IMR-90 (cell line): ENCODE results near the gene EFCC1. TPM values are rescaled to one million over a fixed set of nuclear protein-coding genes. Genes with fewer than 3 reads are reported as not detected.
A peak's percentile ranks its signal among the peaks of the same experiment; 100 is the strongest.

Experiments
- ATAC-seq: fragments of 200-7000 bp; cut with Tn5 transposase; 2 replicates; pipeline ENCODE4 v1.9.1; 2020; ENCODE audit warnings: low read depth, mild to moderate bottlenecking, moderate library complexity
- BruUV-seq: library from RNA; stranded (reverse); fragments of 400-500 nt; replicated peaks from 2 replicates; lab custom pipeline; 2021; lab: Mats Ljungman, UMichigan
- CTCF ChIA-PET: fragments of 300-600 bp; formaldehyde crosslinking; extraction: SDS; loops from one replicate; lab custom pipeline; 2021; ENCODE audit warnings: antibody characterized with exemption; lab: Yijun Ruan, JAX
- POLR2A ChIA-PET: fragments of 300-600 bp; sonication (Branson Sonifier 250); formaldehyde crosslinking; loops from one replicate; lab custom pipeline; 2022; ENCODE audit warnings: antibody characterized with exemption; ENCODE audit not compliant: unreplicated experiment; lab: Charles Lee
- DNase-seq: peaks from one replicate; pipeline ENCODE4 v3.0.0; 2013
- H2AFZ ChIP-seq: replicated peaks from 2 replicates; pipeline ENCODE3; 2013; ENCODE audit warnings: low read length, mild to moderate bottlenecking; ENCODE audit not compliant: poor library complexity
- H2AK5ac ChIP-seq: 2 replicates; pipeline ENCODE4 v1.6.1; 2013; ENCODE audit warnings: low read depth, low read length, inconsistent platforms
- H2AK9ac ChIP-seq: replicated peaks from 2 replicates; pipeline ENCODE3; 2013; ENCODE audit warnings: mild to moderate bottlenecking, low read depth, low read length, moderate library complexity; ENCODE audit not compliant: poor library complexity
- H2BK120ac ChIP-seq: 2 replicates; pipeline ENCODE4 v1.6.1; 2013; ENCODE audit warnings: low read depth, low read length, inconsistent platforms
- H2BK15ac ChIP-seq: 3 replicates; pipeline ENCODE4 v1.6.1; 2013; ENCODE audit warnings: low read depth, low read length, inconsistent platforms
- H2BK20ac ChIP-seq: 2 replicates; pipeline ENCODE4 v1.6.1; 2013; ENCODE audit warnings: low read depth, mild to moderate bottlenecking, inconsistent platforms, low read length, moderate library complexity
- H2BK5ac ChIP-seq: 2 replicates; pipeline ENCODE4 v1.6.1; 2013; ENCODE audit warnings: mild to moderate bottlenecking, low read depth, low read length, inconsistent platforms; ENCODE audit not compliant: poor library complexity, severe bottlenecking
- H3K14ac ChIP-seq: replicated peaks from 2 replicates; pipeline ENCODE4 v1.6.1; 2013; ENCODE audit warnings: low read depth, low read length, inconsistent platforms
- H3K18ac ChIP-seq: 2 replicates; pipeline ENCODE4 v1.6.1; 2013; ENCODE audit warnings: low read depth, low read length, control low read depth
- H3K23ac ChIP-seq: 2 replicates; pipeline ENCODE4 v1.6.1; 2013; ENCODE audit warnings: low read depth, low read length, inconsistent platforms
- H3K27ac ChIP-seq: 2 replicates; pipeline ENCODE4 v1.5.1; 2013; ENCODE audit warnings: mild to moderate bottlenecking, control low read depth, low read length; ENCODE audit not compliant: insufficient read depth
- H3K27me3 ChIP-seq: 2 replicates; pipeline ENCODE4 v1.6.1; 2013; ENCODE audit warnings: low read length; ENCODE audit not compliant: control insufficient read depth, insufficient read depth
- H3K36me3 ChIP-seq: 2 replicates; pipeline ENCODE4 v1.6.1; 2013; ENCODE audit warnings: low read length, mixed read lengths; ENCODE audit not compliant: control insufficient read depth, insufficient read depth
- H3K4ac ChIP-seq: 2 replicates; pipeline ENCODE4 v1.6.1; 2013; ENCODE audit warnings: low read depth, low read length, inconsistent platforms
- H3K4me1 ChIP-seq: 2 replicates; pipeline ENCODE4 v1.6.1; 2013; ENCODE audit warnings: low read length, mixed read lengths; ENCODE audit not compliant: control insufficient read depth, insufficient read depth
- H3K4me2 ChIP-seq: 2 replicates; pipeline ENCODE4 v1.6.1; 2013; ENCODE audit warnings: low read depth, mild to moderate bottlenecking, control low read depth, low read length, moderate library complexity
- H3K4me3 ChIP-seq: 2 replicates; pipeline ENCODE4 v1.5.1; 2013; ENCODE audit warnings: low read depth, mild to moderate bottlenecking, control low read depth, low read length, moderate library complexity; ENCODE audit not compliant: insufficient read depth
- H3K56ac ChIP-seq: 2 replicates; pipeline ENCODE4 v1.6.1; 2013; ENCODE audit warnings: low read length, inconsistent platforms; ENCODE audit not compliant: insufficient read depth; ENCODE audit errors: extremely low read depth
- H3K79me1 ChIP-seq, 2 experiments: 2 replicates each; pipeline ENCODE4 v1.6.1; 2013; ENCODE audit warnings: low read length in 2 of 2, inconsistent platforms in 1 of 2, low read depth in 1 of 2
- H3K9ac ChIP-seq: 2 replicates; pipeline ENCODE4 v1.6.1; 2013; ENCODE audit warnings: low read depth, low read length, control low read depth
- H3K9me1 ChIP-seq: 2 replicates; pipeline ENCODE4 v1.6.1; 2013; ENCODE audit warnings: low read length, inconsistent platforms; ENCODE audit not compliant: insufficient read depth
- H3K9me3 ChIP-seq: 2 replicates; pipeline ENCODE4 v1.6.1; 2013; ENCODE audit warnings: low read length; ENCODE audit not compliant: control insufficient read depth, insufficient read depth
- H4K20me1 ChIP-seq: 2 replicates; pipeline ENCODE4 v1.6.1; 2013; ENCODE audit warnings: low read length, inconsistent platforms; ENCODE audit not compliant: insufficient read depth
- H4K5ac ChIP-seq: 2 replicates; pipeline ENCODE4 v1.6.1; 2013; ENCODE audit warnings: mild to moderate bottlenecking, low read depth, low read length, control low read depth
- H4K8ac ChIP-seq, 2 experiments: 2 replicates each; pipeline ENCODE4 v1.6.1; 2013; ENCODE audit warnings: low read depth in 2 of 2, low read length in 2 of 2, control low read depth in 1 of 2, inconsistent platforms in 1 of 2
- H4K91ac ChIP-seq: 2 replicates; pipeline ENCODE4 v1.6.1; 2013; ENCODE audit warnings: low read depth, low read length, inconsistent platforms; ENCODE audit not compliant: insufficient read depth
- CEBPB ChIP-seq: IDR thresholded peaks from 2 replicates; pipeline ENCODE4 v1.6.1; 2012; ENCODE audit warnings: low read depth, low read length, improper control_type of control experiment
- ELK1 ChIP-seq: fragments of 150-350 bp; IDR thresholded peaks from 2 replicates; pipeline ENCODE4 v1.6.1; 2016; ENCODE audit warnings: low read depth, mild to moderate bottlenecking, low read length, moderate library complexity, borderline replicate concordance
- FOS ChIP-seq: fragments of 150-350 bp; IDR thresholded peaks from 2 replicates; pipeline ENCODE4 v1.6.1; 2016; ENCODE audit warnings: low read depth, low read length
- MAZ ChIP-seq: IDR thresholded peaks from 2 replicates; pipeline ENCODE4 v1.6.1; 2012; ENCODE audit warnings: low read depth, mild to moderate bottlenecking, low read length, improper control_type of control experiment, moderate library complexity, borderline replicate concordance
- MXI1 ChIP-seq: IDR thresholded peaks from 2 replicates; pipeline ENCODE4 v1.6.1; 2012; ENCODE audit warnings: low read depth, mild to moderate bottlenecking, low read length, moderate library complexity, borderline replicate concordance
- NFE2L2 ChIP-seq: fragments of 150-350 bp; IDR thresholded peaks from 2 replicates; pipeline ENCODE4 v1.6.1; 2016; ENCODE audit warnings: low read depth, mild to moderate bottlenecking, low read length
- RAD21 ChIP-seq: IDR thresholded peaks from 2 replicates; pipeline ENCODE4 v1.6.1; 2012; ENCODE audit warnings: low read length, improper control_type of control experiment
- SMC3 ChIP-seq: fragments of 150-350 bp; IDR thresholded peaks from 2 replicates; pipeline ENCODE4 v1.6.1; 2016; ENCODE audit warnings: low read depth, mild to moderate bottlenecking, antibody characterized with exemption, low read length, moderate library complexity
- USF2 ChIP-seq: fragments of 150-350 bp; IDR thresholded peaks from 2 replicates; pipeline ENCODE4 v1.6.1; 2017; ENCODE audit warnings: mild to moderate bottlenecking, antibody characterized with exemption, low read length, low read depth
- WGBS, 2 experiments: methylation state at CpG; one replicate each; pipeline versions ENCODE4 v1.1.5 to v1.1.7; 2013; ENCODE audit warnings: missing lambda C conversion rate in 2 of 2; ENCODE audit not compliant: insufficient read length in 1 of 2; ENCODE audit errors: extremely low coverage in 2 of 2; 5-methylcytosine and 5-hydroxymethylcytosine counted together
- dilution Hi-C: fragments of 300-500 bp; cut with HindIII; formaldehyde crosslinking; loops from one replicate; pipeline ENCODE4 v1.14.3; 2018; ENCODE audit warnings: low sequenced_read_pairs; ENCODE audit not compliant: unreplicated experiment
- in situ Hi-C: fragments of 300-500 bp; cut with MboI; formaldehyde crosslinking; loops from 3 replicates; pipeline ENCODE4 v1.14.3; 2019; ENCODE audit warnings: low sequenced_read_pairs, inconsistent platforms, mixed read lengths
- intact Hi-C: fragments of 100-400 bp; cut with micrococcal nuclease; formaldehyde crosslinking; loops from 2 replicates; pipeline ENCODE4 v1.10.0; 2022
- polyA plus RNA-seq, 3 experiments: library from polyadenylated mRNA; depleted of rRNA; stranded (reverse); fragments of >200 nt; gene quantifications; 2 replicates each; pipeline ENCODE4 v1.2.3, GENCODE V29; 2012; ENCODE audit warnings: low replicate concordance in 1 of 3
- total RNA-seq: library from RNA; depleted of rRNA; stranded (reverse); fragments of >200 nt; gene quantifications from 2 replicates; pipeline ENCODE4 v1.2.3, GENCODE V29; 2012

The EFCC1 gene
- total and polyA plus RNA-seq, 2 of the 4 experiments (the other 2 are of a cell fraction) = not detected

GRCh38 chr3:129021140-129021551 is 20.0 kb downstream of the EFCC1 start:
- TF ChIP-seq USF2 = no peak
- no peak for TF ChIP-seq SMC3
- TF ChIP-seq ELK1 = no peak
- TF ChIP-seq CEBPB = no peak
- no peak; the same call in 1 of the 2 replicates for TF ChIP-seq FOS
- no peak for TF ChIP-seq RAD21
- no peak for TF ChIP-seq NFE2L2
- no peak for TF ChIP-seq MXI1
- no peak for TF ChIP-seq MAZ
- Histone ChIP-seq H3K9me3 (peaks cover 3% of the 10 kb centered on the region; the same call in 1 of the 2 replicates), H4K5ac (no peak overlapping the region), H3K14ac (no peak overlapping the region), H3K79me1 (no peaks in the 10 kb centered on the region), H2AK9ac (no peak overlapping the region), H3K56ac (no peak overlapping the region), H2BK20ac (peak overlapping the region; percentile 78; the same call in 1 of the 2 replicates), H3K9ac (no peak overlapping the region), H2AK5ac (no peak overlapping the region), H3K27me3 (peaks cover 22% of the 10 kb centered on the region), H3K4me3 (no peak overlapping the region), H3K4ac (no peak overlapping the region), H4K91ac (peak overlapping the region; percentile 54; the same call in 1 of the 2 replicates), H2AFZ (no peak overlapping the region), H3K9me1 (peaks cover 11% of the 10 kb centered on the region), H3K23ac (no peak overlapping the region), H3K4me2 (no peak overlapping the region; the same call in 1 of the 2 replicates), H3K18ac (no peak overlapping the region; the same call in 1 of the 2 replicates), H2BK15ac (no peak overlapping the region), H3K36me3 (no peaks in the 10 kb centered on the region), H4K20me1 (no peaks in the 10 kb centered on the region), H3K27ac (peak overlapping the region; percentile 55; the same call in 1 of the 2 replicates), H2BK120ac (0 out of 2 replicates have a peak overlapping the region, but pooled peaks have one; percentile 79), H2BK5ac (no peak overlapping the region), H3K4me1 (peaks cover 29% of the 10 kb centered on the region), H4K8ac (0 out of 4 replicates have a peak overlapping the region, but pooled peaks of 1 of the 2 experiments have one; percentile 39)
- CTCF ChIA-PET = interaction anchor here (1.3 kb wide), 1 partner anchor 14 kb away, joined by 3 read pairs; no protein-coding TSS in a partner anchor
- dilution Hi-C loops = no loop called here
- POLR2A ChIA-PET = no interaction called here
- intact Hi-C loops = no loop called here
- no CpG with 5 or more reads among the region's 6 CpGs for WGBS, 2 experiments
- peak; percentile 56 for ATAC-seq
- peak; percentile 83 for DNase-seq
- in situ Hi-C loops = no loop called here
- BruUV-seq = no TSS peak
